HG02885 (cell line): ENCODE results near the gene POLD4.

Experiments
- ATAC-seq: cut with Tn5 transposase; IDR thresholded peaks from one replicate; pipeline ENCODE4 v1.9.1; 2021; ENCODE audit warnings: mild to moderate bottlenecking; ENCODE audit not compliant: unreplicated experiment, poor library complexity

Gene POLD4

DNA sequence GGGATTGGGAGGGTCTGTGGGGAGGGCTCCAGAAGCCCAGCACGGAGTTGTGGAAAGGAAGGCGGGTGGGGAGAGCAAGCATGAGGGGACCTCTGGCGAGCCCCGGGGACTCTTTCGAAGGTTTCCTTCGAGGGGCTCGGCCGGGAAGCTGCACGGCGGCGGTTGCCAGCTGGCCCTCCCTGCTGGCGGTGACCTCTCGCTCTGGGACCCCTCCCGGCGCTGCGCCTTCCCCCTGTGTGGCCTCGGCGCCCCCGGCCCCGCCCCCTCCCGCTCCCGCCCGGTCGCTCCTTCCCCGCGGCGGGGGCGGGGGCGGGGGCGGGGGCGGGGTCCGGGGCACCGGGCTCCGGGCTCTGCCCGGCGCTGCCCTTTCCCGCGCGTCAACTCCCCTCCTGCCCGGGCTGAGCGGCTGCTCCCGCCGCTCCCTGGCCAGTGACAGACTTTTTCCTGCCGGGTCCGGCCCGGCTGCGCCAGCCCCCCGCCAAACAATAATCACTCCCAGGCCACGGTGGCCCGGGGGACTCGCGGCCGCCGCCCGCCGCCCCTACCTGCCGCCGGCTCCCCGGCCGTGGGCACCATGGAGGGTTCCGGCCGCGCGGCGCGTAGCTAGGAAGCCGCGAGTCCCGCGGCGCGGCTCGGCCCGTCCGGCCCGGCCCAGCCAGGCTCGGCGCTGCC, 19.1 kb upstream of the POLD4 start:
- ATAC-seq, result peak; percentile 30

DNA sequence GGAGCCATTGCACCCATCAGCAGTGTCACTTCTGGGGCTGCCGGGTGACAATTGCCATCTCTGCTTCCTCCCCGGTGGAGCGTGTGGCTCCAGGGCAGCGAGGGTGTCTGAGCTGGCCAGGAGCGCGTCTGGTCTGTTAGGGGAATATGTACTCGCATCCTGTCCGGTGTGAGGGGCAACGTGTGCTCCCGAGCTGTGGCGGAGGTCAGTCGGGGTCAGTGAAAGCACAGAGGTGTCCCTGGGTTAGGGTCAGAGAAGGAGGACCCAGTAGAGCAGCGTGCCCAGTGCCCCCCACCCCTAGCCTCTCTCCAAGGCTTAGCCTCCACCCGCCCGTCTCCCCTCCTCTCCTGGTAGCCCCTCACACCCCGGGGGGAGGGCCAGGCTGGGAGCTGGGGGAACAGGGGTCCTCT, 18.6 kb upstream of the POLD4 start:
- no peak for ATAC-seq

- no peak for ATAC-seq
Measured at GRCh38 chr11:67371189-67371910, 18.0 kb upstream of the POLD4 start.

GRCh38 chr11:67370351-67371076, 17.2 kb upstream of the POLD4 start:
- no peak for ATAC-seq

GRCh38 chr11:67369801-67370284, 16.5 kb upstream of the POLD4 start:
- ATAC-seq, result no peak

GRCh38 chr11:67369275-67369674, 15.9 kb upstream of the POLD4 start:
- no peak for ATAC-seq

GRCh38 chr11:67368621-67369020, 15.3 kb upstream of the POLD4 start:
- no peak for ATAC-seq

DNA sequence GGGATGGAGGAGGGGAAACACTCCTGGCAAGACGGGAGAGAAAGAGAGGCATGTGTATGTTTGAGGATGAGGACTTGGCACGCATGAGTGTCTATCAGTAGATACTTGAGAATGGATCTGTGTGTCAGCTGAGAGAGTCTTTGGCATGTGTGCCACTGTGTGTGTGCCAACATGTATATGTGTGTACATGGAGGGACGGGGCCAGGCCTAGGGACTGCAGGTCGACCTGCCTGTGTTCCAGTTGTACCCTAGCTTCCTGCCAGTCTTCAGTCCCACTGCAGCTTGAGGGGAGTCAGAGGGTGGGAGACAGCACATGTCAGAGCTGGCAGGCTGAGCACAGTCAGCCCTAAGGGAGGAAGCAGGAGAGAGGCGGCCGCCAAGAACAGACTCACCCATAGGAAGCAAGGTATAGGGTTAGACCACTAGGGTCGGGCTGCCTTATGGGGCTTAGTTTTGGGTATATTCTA, 14.4 kb upstream of the POLD4 start:
- no peak for ATAC-seq

- no peak for ATAC-seq
Measured at GRCh38 chr11:67366961-67367760, 13.8 kb upstream of the POLD4 start.

DNA sequence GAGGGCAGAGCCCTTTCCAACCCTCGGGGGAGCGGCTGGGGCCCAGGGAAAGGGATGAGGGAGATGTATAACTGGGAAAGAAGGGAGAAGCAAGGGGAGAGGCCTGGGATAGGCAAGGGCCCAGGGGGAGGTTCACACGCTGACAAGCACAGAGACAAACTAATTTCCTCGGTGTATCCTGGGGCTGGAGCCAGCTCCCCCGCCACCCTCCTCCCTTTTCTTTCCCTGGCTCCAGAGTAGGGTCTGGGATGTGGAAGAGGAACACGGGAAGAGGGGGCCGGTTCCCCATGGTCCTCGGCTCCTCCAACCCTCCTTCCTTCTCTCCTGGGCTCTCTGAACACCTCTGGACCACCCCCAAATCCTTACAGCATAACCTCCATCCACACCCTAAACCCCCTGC, 13.2 kb upstream of the POLD4 start:
- ATAC-seq, result no peak

DNA sequence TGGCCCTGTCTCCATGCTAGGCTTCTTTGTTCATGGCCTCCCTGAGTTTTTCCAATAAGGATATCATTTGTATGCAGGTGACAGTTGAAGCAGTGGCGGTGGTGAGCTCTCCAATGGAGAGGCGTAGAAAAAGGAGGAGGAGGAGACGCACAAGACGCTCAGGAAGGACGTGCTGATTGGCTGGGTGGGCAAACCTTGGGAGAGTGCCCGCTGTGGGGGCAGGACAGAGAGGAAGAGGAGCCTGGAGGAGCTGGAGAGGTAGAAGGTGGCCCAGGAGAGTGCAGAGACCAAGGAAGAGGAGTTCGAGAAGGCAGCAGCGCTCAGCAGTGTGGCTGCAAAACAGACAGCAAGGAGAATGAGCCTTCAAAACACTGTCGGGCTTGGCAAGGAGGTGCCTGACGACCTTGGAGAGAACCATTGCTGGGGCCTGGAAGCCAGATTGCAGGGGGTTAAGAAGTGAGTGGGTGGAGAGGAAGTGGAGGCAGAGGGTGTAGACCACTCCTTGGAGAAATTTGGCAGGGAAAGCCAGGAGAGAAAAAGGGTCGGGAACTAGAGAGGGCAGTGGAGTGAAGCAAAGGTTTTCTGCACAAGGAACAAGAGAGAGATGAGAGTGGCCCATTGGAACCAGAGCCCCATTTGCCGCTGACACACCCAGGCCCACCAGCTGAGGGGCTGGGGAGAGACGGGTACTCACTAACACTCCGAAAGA, 12.5 kb upstream of the POLD4 start:
- no peak for ATAC-seq

- no peak for ATAC-seq
Measured at GRCh38 chr11:67364783-67365722, 11.7 kb upstream of the POLD4 start.

DNA sequence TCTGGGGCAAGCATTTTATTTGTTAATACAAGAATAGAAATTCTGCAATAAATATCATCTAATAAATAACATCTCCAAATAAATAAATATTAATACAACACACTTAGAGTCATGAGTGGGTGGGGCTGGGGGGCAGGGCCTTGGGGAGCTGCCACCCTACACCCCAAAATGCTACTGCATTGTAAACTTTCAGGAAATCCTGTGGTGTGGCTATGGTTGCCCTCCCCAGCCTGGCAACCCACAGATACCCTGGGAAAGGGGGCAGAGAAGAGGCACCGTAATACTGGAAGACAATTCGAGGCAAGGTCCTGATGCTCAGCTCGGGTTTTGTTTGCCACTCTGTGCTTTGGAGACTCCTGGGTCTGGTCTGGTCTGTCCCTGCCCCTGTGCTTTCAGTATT, 10.8 kb upstream of the POLD4 start:
- ATAC-seq, result no peak

GRCh38 chr11:67357831-67358670, 4.7 kb upstream of the POLD4 start:
- ATAC-seq, result no peak

DNA sequence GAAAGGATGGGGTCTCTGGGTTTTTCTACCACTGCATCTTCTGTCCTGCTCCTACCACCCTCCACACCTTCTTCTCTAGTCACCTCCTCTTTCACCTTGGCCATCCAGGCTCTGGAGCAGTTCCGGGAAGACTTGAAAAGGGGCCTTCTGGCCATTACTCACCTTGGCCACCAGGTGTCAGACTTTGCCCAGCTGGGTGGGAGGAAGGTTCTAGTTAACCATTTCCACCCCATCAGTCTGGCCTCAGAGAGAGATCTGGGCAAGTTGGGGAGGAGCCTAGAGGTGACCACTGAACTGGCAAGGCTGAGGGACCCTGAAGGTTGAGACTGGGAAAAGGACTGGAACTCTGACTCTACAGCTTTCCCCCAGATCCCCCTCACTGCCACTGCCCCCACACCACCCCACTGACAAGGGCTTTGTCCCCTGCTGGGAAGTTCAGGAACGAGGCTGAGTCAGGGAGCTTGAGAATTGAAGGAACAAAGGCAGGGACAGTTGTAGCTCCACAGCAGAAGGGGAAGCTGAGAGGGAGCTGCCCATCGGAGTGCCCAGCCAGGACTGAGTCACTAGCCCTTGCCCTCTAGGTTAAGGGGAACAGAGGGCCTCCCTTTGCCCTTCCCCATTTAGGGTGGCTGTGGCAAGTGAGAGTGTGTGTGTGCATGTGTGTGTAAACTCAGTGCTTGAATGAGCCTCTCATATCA, 3.7 kb upstream of the POLD4 start:
- ATAC-seq, result no peak

GRCh38 chr11:67356387-67356863, 3.1 kb upstream of the POLD4 start:
- ATAC-seq, result no peak

- ATAC-seq, result no peak
Measured at GRCh38 chr11:67355794-67356386, 2.5 kb upstream of the POLD4 start.
